NCI-H1092 treated with DMSO at 0.1 percent for 48 hours (cell line): Measurements from ENCODE around the gene PPARG.

Source experiments
- DNase-seq: peaks from one replicate; lab custom pipeline; 2025; lab: John Stamatoyannopoulos, UW

Gene PPARG

GRCh38 chr3:12312010-12312409 lies 23.1 kb downstream of the PPARG start:
- no peak for DNase-seq

DNA sequence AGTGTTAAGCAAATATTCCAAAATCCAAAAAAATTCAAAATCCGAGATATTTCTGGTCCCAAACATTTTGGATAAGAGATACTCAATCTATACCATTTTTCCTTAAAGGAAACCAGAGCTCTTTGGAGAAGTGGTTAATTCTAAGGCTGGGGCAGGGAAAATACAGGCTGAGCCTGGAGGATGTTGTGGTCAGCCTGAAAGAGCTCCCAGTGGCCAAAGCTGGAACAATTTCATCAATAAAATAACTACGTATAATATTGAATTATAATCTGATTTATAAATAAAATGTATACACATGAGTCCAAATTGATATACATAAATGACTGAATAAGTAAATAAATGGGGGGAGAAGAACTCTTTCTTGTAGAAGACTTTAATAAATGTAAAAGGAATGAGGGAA lies 24.6 kb downstream of the PPARG start:
- DNase-seq = no peak

- DNase-seq = no peak
Measured at GRCh38 chr3:12316253-12316652, 27.4 kb downstream of the PPARG start.

DNA sequence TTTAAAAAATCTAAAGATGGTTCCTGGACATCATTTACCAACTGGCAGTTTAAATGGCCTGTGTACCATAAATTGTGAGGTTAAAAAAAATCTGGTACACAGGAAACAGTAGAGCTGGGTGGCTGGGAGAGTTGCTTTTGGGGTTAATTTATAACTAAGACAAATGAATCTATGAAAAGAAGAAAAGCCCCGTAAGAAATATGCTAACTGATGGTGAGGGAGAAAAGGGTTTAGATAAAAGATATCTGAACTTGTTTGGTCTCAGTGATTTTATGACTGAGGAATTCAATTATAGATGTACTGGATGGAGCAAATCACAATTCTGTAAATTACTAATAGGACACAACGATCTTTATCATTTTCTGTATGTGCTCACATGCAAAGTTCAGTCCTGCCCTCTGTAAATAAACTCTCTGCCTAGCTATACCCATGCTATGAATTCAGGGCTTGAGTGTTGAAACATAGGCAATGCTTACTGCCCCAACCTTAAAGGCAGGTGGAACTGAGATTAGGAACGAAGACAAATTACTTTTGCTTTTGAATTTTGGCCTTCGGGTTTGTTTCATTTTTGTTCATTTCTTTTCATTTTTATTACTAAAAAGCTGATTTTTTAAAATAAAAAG lies 28.0 kb downstream of the PPARG start:
- DNase-seq = no peak

DNA sequence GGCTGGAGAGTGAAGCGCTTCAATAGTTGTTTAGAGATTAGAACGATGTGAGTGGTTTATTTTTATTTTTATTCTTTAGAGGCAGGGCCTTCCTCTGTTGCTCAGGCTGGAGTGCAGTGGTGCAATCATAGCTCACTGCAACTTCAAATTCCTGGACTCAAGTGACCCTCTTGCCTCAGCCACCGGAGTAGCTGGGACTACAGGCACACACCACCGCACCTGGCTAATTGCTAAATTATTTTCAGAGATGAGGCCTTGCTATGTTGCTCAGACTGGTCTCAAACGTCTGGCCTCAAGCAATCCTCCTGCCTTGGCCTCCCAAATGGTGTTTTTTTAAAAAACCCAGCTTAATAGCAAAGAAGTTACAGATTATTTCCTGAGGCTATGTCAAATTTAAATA lies 29.0 kb downstream of the PPARG start:
- DNase-seq = no peak

DNA sequence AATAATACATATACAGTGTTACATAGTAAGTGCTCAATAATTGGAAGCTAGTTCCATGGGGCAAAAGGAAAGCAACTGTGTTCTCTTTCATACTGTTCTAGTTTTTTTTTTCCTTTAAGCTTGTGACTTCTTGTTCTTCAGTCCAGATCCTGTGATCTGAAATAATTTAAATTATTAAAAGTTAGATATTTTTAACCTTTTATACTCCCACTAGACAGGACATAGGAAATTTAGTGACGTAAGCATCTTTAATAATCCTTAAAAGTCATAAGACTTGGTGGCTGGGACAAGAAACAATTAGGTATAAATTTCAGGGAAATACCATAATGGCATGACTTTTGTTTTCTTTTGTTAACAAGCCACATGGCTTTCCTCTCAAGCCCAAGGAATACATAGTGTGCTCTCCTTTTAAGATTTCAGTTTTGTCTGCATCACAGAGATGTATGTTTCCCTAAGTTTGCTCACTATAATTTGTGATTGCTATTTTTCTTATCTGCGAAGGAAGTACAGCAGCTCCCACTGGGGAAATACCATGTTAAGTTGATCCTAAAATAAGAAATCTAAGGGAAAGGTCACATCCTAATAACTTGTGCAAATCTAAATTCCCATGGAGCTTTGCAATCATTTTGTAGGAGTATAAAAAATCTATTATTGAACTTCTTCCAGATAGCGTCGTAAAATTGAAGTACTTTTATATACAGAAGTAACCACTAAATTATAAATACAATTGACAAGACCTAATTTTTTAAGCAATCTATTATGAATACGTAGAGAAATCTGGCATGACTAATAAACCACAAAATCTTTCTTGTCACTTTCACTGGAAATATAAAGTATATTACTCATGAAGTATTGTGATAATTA lies 30.1 kb downstream of the PPARG start:
- DNase-seq = no peak

DNA sequence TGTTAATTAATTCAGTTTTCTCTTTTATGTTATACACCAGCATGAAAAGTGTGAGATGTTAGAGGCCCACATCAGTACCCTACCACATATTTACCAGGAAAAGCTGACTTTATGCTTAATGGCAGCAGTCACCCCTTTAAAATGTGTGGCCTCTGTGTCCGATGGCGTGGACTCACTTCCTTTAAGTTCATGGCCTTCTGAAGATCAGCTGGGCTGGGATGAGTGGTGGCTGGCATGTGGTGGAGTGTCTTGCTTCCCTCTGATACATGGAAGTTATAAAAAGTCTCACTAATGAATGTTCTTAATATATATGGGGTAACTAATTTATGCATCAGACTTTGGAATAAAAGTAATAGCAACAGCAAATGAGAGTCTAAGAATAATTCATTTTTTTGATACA lies 32.1 kb downstream of the PPARG start:
- no peak for DNase-seq

DNA sequence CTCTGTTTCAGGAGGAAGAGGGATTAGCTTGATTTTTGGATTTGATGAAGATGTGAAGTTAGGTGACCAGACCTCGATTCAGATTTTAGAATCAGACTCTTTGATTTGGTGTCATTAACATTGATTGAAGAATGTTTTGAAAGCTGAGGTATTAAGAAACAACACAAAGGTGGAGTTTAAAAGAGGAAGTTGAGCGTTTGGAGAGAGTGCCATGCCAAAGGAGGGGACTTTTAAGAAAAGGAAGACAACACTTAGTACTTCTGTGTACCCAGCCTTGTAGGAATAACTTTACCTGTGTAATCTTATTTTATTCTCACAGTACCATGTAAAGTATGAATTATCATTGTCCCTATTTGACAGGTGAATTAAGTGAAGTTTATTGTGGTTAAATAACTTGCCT lies 34.4 kb downstream of the PPARG start:
- DNase-seq = no peak

- DNase-seq = no peak
Measured at GRCh38 chr3:12325586-12326515, 37.0 kb downstream of the PPARG start.

DNA sequence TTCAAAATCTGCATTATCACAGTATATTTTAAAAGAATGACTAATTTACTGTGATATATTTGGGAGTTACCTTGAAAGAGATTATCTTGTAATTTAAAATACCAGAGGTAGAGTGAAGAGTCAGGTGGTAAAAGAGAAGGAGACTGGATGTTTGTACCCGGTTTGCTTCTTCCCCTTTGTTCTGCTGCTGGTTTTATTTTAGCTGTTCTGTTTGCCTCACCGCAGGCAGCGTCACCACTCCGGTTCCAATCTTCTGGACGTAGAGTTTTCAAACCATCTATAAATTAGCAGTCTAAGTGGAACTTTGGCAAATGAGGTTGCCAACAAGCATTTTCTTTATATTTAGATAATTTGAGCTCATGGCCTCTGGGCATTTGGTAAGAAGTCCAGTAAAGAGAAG lies 38.2 kb downstream of the PPARG start:
- DNase-seq = no peak

- DNase-seq = no peak
Measured at GRCh38 chr3:12328132-12328836, 39.4 kb downstream of the PPARG start.

- no peak for DNase-seq
Measured at GRCh38 chr3:12328837-12329462, 40.1 kb downstream of the PPARG start.

- no peak for DNase-seq
Measured at GRCh38 chr3:12334786-12335185, 45.9 kb downstream of the PPARG start.

DNA sequence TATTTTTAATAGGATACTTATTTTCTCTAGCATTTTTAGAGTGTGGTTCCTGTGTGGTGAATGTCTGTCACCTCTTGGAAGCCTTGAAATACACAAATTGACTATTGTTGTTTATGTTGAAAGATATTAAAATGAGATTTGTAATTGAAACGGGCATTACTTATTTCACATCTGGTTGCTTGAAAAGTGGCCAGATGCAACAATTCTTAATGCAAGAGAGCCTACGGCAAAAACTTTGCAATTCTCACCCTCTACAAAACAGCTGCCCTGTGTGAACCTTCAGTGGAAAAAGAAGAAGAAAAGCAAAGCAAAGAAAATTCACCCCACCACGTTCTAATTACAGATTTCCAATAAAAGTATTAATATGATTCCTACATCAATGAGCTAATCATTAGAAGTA lies 46.6 kb downstream of the PPARG start:
- DNase-seq = no peak

DNA sequence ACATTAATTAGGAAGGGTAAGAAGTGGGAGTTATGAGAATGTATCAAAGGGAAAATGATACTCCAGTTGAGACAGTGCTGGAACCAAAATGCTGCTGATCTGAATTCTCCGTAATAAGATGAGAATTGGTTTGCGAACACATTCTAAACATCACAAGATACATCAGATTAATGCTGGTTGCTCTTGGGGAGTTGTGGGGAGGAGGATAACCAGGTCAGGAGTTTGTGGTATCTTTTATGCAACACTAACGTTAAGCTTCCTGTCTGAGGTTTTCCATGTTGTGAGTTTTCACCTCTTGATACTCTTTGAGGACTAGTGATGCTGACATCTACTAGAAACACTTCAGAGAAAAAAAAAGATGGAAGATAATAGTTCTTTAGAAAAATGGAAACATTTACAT lies 47.2 kb downstream of the PPARG start:
- no peak for DNase-seq

- no peak for DNase-seq
Measured at GRCh38 chr3:12338595-12339546, 50.0 kb downstream of the PPARG start.

- DNase-seq = no peak
Measured at GRCh38 chr3:12339701-12340480, 51.0 kb downstream of the PPARG start.

GRCh38 chr3:12340506-12340905 lies 51.6 kb downstream of the PPARG start:
- no peak for DNase-seq

DNA sequence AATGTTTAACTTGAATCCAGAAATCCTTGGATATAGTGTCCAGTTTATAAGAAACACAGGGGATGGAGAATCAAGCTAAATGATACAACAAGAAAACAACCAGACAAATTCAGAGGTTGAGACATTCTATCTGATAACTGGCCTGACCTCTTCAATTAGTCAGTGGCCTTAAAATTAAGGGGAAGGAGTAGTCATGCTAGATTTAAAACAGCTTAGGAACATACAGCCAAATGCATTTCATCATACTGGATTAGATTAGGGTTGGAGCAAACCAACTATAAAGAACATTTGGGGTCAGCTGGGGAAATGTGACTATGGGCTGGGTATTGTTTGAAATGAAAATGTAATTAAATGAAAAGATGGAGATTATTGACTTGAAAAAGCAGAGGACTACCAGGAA lies 53.3 kb downstream of the PPARG start:
- no peak for DNase-seq
